Urinary bladder (tissue), 4 donors: ENCODE data around the gene RAD50. TPM values are rescaled to one million over a fixed set of nuclear protein-coding genes. Genes with fewer than 3 reads are reported as not detected.
"Not testable (repeated sequence)": the region's sequence is repeated elsewhere in the genome, so short reads cannot be mapped to it uniquely, and the experiment has no call there.

ENCODE experiments used
- DNase-seq: peaks from one replicate; pipeline ENCODE4 v3.0.0-alpha.2; 2015; ENCODE audit errors: extremely low spot score
- H3K27ac ChIP-seq: one replicate; pipeline ENCODE4 v1.5.1; 2013; ENCODE audit warnings: low read depth, mild to moderate bottlenecking, moderate library complexity
- H3K36me3 ChIP-seq: one replicate; pipeline ENCODE4 v1.6.1; 2013; ENCODE audit warnings: mild to moderate bottlenecking, moderate library complexity; ENCODE audit not compliant: insufficient read depth
- H3K4me1 ChIP-seq: one replicate; pipeline ENCODE4 v1.6.1; 2013; ENCODE audit warnings: mild to moderate bottlenecking, moderate library complexity; ENCODE audit not compliant: insufficient read depth
- H3K4me3 ChIP-seq: one replicate; pipeline ENCODE4 v1.5.1; 2013; ENCODE audit warnings: low read depth, low read length
- WGBS: extraction: QIAGEN DNeasy Blood & Tissue Kit; methylation state at CpG from one replicate; pipeline ENCODE4 v1.1.7; 2013; 5-methylcytosine and 5-hydroxymethylcytosine counted together
- polyA plus RNA-seq: library from polyadenylated mRNA; stranded (reverse); fragments of 200-250 nt; gene quantifications from one replicate; pipeline ENCODE4 v1.2.3, GENCODE V29; 2013
- total RNA-seq: library from RNA; depleted of rRNA; stranded (reverse); fragments of >200 nt; gene quantifications from one replicate; pipeline ENCODE4 v1.2.3, GENCODE V29; 2014
- donor health status: healthy with polysubstance abuse.
- donor health status: healthy.

The RAD50 gene
- total and polyA plus RNA-seq, 2 donors, result 13.4 to 75.0 TPM

GRCh38 chr5:132584560-132584959 lies 27.8 kb downstream of the RAD50 start:
- H3K4me3 ChIP-seq, H3K27ac ChIP-seq, H3K36me3 ChIP-seq, H3K4me1 ChIP-seq, DNase-seq: not testable (repeated sequence)
- 97% methylated on average over 2 of the region's 2 CpGs for WGBS

- peaks cover 7% of the 10 kb centered on the region for H3K36me3 ChIP-seq
- no peak overlapping the region for H3K4me3 ChIP-seq
- DNase-seq, result no peak
- H3K4me1 ChIP-seq, result no peaks in the 10 kb centered on the region
- no peak overlapping the region for H3K27ac ChIP-seq
These were observed 29.3 kb downstream of the RAD50 start for GRCh38 chr5:132586063-132586462.

GRCh38 chr5:132589467-132589866 lies 32.7 kb downstream of the RAD50 start:
- WGBS, result 82% methylated on average over 1 of the region's 1 CpG
- H3K4me3 ChIP-seq, result no peak overlapping the region
- H3K4me1 ChIP-seq, result no peaks in the 10 kb centered on the region
- no peak overlapping the region for H3K27ac ChIP-seq
- H3K36me3 ChIP-seq, result peaks cover 2% of the 10 kb centered on the region
- DNase-seq, result no peak

GRCh38 chr5:132591145-132591544 lies 34.4 kb downstream of the RAD50 start:
- WGBS, result 85% methylated on average over 3 of the region's 3 CpGs
- H3K4me1 ChIP-seq, result no peaks in the 10 kb centered on the region
- no peak overlapping the region for H3K27ac ChIP-seq
- H3K4me3 ChIP-seq, result no peak overlapping the region
- H3K36me3 ChIP-seq, result peaks cover 4% of the 10 kb centered on the region
- no peak for DNase-seq

GRCh38 chr5:132592521-132592920 lies 35.7 kb downstream of the RAD50 start:
- Histone ChIP-seq H3K27ac (no peak overlapping the region), H3K4me3 (no peak overlapping the region), H3K36me3 (peaks cover 2% of the 10 kb centered on the region), H3K4me1 (no peaks in the 10 kb centered on the region)
- no peak for DNase-seq
- 83% methylated on average over 2 of the region's 2 CpGs for WGBS

GRCh38 chr5:132594170-132594569 lies 37.4 kb downstream of the RAD50 start:
- Histone ChIP-seq H3K36me3 (peaks cover 2% of the 10 kb centered on the region), H3K27ac (no peak overlapping the region), H3K4me1 (no peaks in the 10 kb centered on the region), H3K4me3 (no peak overlapping the region)
- 94% methylated on average over 3 of the region's 3 CpGs for WGBS
- no peak for DNase-seq

GRCh38 chr5:132595624-132596023 lies 38.8 kb downstream of the RAD50 start:
- Histone ChIP-seq H3K36me3 (peaks cover 2% of the 10 kb centered on the region), H3K4me1 (no peaks in the 10 kb centered on the region)
- no peak for DNase-seq

GRCh38 chr5:132601071-132601728 lies 44.4 kb downstream of the RAD50 start:
- 89% methylated on average over 8 of the region's 8 CpGs for WGBS
- Histone ChIP-seq H3K27ac (no peak overlapping the region), H3K4me3 (no peak overlapping the region), H3K36me3 (peaks cover 9% of the 10 kb centered on the region), H3K4me1 (no peaks in the 10 kb centered on the region)
- no peak for DNase-seq

More at GRCh38 chr5:132595624-132596023, 38.8 kb downstream of the RAD50 start:
- WGBS, result 79% methylated on average over 5 of the region's 5 CpGs
- Histone ChIP-seq H3K27ac (no peak overlapping the region), H3K4me3 (no peak overlapping the region)

- Histone ChIP-seq H3K4me1 (no peaks in the 10 kb centered on the region), H3K4me3 (no peak overlapping the region), H3K27ac (no peak overlapping the region), H3K36me3 (peaks cover 12% of the 10 kb centered on the region)
- DNase-seq, result no peak
- WGBS, result 96% methylated on average over 3 of the region's 3 CpGs
These were observed 50.3 kb downstream of the RAD50 start for GRCh38 chr5:132607095-132607494.

- whole genome bisulfite sequencing, result 84% methylated on average over 5 of the region's 5 CpGs
- H3K4me3 ChIP-seq, result no peak overlapping the region
- peak; percentile 3 for DNase-seq
- H3K4me1 ChIP-seq, result no peaks in the 10 kb centered on the region
- peaks cover 13% of the 10 kb centered on the region for H3K36me3 ChIP-seq
- no peak overlapping the region for H3K27ac ChIP-seq
These were observed 51.3 kb downstream of the RAD50 start for GRCh38 chr5:132608107-132608506.

GRCh38 chr5:132611965-132612364 lies 55.2 kb downstream of the RAD50 start:
- H3K27ac ChIP-seq, result no peak overlapping the region
- peaks cover 10% of the 10 kb centered on the region for H3K36me3 ChIP-seq
- no peaks in the 10 kb centered on the region for H3K4me1 ChIP-seq
- DNase-seq, result no peak
- no peak overlapping the region for H3K4me3 ChIP-seq
- 92% methylated on average over 2 of the region's 2 CpGs for WGBS

GRCh38 chr5:132612846-132613245 lies 56.1 kb downstream of the RAD50 start:
- no peaks in the 10 kb centered on the region for H3K4me1 ChIP-seq
- H3K4me3 ChIP-seq, result no peak overlapping the region
- WGBS, result 56% methylated on average over 1 of the region's 1 CpG
- peaks cover 10% of the 10 kb centered on the region for H3K36me3 ChIP-seq
- no peak overlapping the region for H3K27ac ChIP-seq
- no peak for DNase-seq

GRCh38 chr5:132621699-132622098 lies 64.9 kb downstream of the RAD50 start:
- peaks cover 1% of the 10 kb centered on the region for H3K36me3 ChIP-seq
- no peak overlapping the region for H3K4me3 ChIP-seq
- H3K4me1 ChIP-seq, result no peaks in the 10 kb centered on the region
- DNase-seq, result no peak
- no peak overlapping the region for H3K27ac ChIP-seq

- H3K4me3 ChIP-seq, result no peak overlapping the region
- DNase-seq, result no peak
- peaks cover 2% of the 10 kb centered on the region for H3K36me3 ChIP-seq
- H3K4me1 ChIP-seq, result no peaks in the 10 kb centered on the region
- H3K27ac ChIP-seq, result no peak overlapping the region
These were observed 65.8 kb downstream of the RAD50 start for GRCh38 chr5:132622608-132623007.

GRCh38 chr5:132627470-132627869 lies 70.7 kb downstream of the RAD50 start:
- H3K4me1 ChIP-seq, result no peaks in the 10 kb centered on the region
- H3K27ac ChIP-seq, result no peak overlapping the region
- DNase-seq, result no peak
- peaks cover 2% of the 10 kb centered on the region for H3K36me3 ChIP-seq
- no peak overlapping the region for H3K4me3 ChIP-seq
- WGBS, result 94% methylated on average over 2 of the region's 2 CpGs
